ENCODE results near the gene CHST12. TPM values are rescaled to one million over a fixed set of nuclear protein-coding genes. Genes with fewer than 3 reads are reported as not detected.

CHST12 gene
- 1 to 10 TPM; 8.7 to 8.8 TPM for total RNA-seq

DNA sequence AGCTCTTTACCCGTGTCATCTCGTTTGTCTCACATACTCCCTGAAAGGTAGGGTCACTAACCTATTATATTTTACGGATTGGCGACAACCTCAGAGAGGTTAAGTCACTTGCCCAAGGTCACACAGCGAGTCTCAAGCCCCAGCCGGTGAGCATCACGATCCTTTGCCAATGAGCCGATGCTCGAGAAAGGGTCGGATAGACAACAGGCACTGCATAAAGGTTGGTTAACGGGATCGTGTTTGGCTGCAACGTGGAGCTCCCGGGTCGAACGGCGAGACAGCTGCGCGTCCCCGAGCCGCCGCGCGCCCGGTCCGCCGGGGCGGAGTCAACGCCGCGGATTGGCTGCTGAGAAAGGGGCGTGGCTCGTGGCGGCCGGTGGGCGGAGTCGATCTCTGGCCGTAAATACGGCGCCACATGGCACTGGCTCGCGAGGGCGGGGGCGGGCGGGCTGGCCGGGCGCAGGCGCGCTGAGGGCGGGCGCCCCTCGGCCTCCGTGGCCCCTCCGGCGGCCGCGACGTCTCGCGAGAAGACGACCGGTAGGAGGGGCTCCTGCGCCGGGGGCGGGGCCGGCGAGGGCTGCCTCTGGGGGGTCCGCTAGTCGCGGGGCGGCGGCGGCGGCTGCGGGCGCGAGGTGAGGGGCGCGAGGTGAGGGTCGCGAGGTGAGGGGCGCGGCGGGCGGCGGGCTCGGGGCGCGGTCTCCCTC, at the start of gene CHST12:
TSS of gene CHST12 (plus strand) at position 598 of the 704 bp plus-strand sequence. CDS start 29,029 bp downstream, outside the sequence.
- H3K9ac ChIP-seq (ENCODE audit: low read depth in 2 of 2, low read length in 2 of 2): peak within 1 kb of the TSS; percentile 70 to 74
- peak within 1 kb of the TSS; percentile 22 for H3K27ac ChIP-seq
- H3K9me3 ChIP-seq: no peaks in the 10 kb centered on the region
- no peaks in the 10 kb centered on the region for H3K36me3 ChIP-seq
- H3K4me1 ChIP-seq: peaks cover 7% of the 10 kb centered on the region
- no peaks in the 10 kb centered on the region for H3K27me3 ChIP-seq
- peak; percentile 94 for DNase-seq
- intact Hi-C loops (cut with DNase I): no loop called here
- TF ChIP-seq CTCF (IDR thresholded peaks at IDR 0.05): no peak
- peak within 1 kb of the TSS; percentile 87 for H3K4me3 ChIP-seq

GRCh38 chr7:2353936-2354185, 49.5 kb upstream of the CHST12 start:
- Histone ChIP-seq H3K27me3 (no peaks in the 10 kb centered on the region), H3K9ac (ENCODE audit: low read depth in 2 of 2, low read length in 2 of 2) (peak overlapping the region; percentile 73 to 85), H3K36me3 (no peaks in the 10 kb centered on the region), H3K9me3 (no peaks in the 10 kb centered on the region), H3K4me1 (peaks cover 15% of the 10 kb centered on the region), H3K27ac (peak overlapping the region; percentile 92), H3K4me3 (peak overlapping the region; percentile 100)
- no peak for TF ChIP-seq CTCF (IDR thresholded peaks at IDR 0.05)
- intact Hi-C loops (cut with DNase I): loop anchor here (10.0 kb wide), 1 partner anchor 769 kb away; no protein-coding TSS in a partner anchor
- DNase-seq: peak; percentile 91

DNA sequence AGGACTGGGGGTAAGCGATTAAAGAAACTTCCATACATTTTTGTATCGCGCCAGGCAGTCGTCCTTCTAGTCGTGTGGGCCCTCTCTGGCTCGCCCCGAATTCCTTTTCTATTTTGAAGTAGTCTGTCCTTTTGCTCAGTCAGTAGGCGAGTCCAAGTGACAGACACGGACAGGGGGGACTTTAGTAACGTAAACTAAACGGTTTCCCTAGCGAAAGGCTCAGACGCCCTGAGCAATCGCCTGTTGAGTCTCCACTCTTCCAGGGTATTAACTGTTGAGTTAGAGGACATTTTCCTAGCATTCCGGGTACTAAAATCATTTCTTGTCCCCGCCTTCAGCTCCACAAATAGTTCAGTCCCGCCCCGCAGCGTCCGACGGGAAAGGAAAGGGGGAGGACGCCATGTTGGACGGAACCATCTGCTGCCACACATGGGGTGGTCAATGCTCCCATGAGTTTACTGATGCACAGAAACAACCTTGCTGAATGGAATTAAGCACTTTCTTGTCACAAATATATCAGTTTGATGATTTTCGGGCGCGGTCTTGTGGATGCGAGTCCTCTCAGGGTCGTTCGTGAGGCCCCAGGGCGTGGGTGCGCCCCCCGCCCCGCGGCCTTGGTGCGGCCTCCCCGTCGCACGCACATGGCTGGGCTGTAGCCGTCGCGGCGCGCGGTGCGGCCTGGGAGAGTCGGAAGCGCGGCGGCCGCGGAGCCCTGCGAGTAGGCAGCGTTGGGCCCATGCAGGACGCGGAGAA, 49.0 kb upstream of the CHST12 start, which contains the start of gene EIF3B:
TSS of gene EIF3B (plus strand) at position 642 of the 753 bp plus-strand sequence. CDS start at position 737, 95 bp downstream.
- intact Hi-C loops (cut with DNase I): loop anchor here (10.0 kb wide), 1 partner anchor 770 kb away; no protein-coding TSS in a partner anchor
- Histone ChIP-seq H3K4me3 (peak within 1 kb of the TSS; percentile 100), H3K4me1 (peaks cover 15% of the 10 kb centered on the region)

GRCh38 chr7:2354939-2355704, 48.3 kb upstream of the CHST12 start:
- H3K36me3 ChIP-seq: no peaks in the 10 kb centered on the region
- H3K27ac ChIP-seq: peak overlapping the region; percentile 18
- DNase-seq: peak; percentile 30
- H3K4me3 ChIP-seq: peak overlapping the region; percentile 100
- H3K9me3 ChIP-seq: no peaks in the 10 kb centered on the region
- no peak for TF ChIP-seq CTCF (IDR thresholded peaks at IDR 0.05)
- H3K9ac ChIP-seq (ENCODE audit: low read depth in 2 of 2, low read length in 2 of 2): peak overlapping the region; percentile 73 to 88
- intact Hi-C loops (cut with DNase I): loop anchor here (10.0 kb wide), 1 partner anchor 770 kb away; no protein-coding TSS in a partner anchor
- no peaks in the 10 kb centered on the region for H3K27me3 ChIP-seq
- H3K4me1 ChIP-seq: peaks cover 15% of the 10 kb centered on the region

More for the DNA sequence above, 49.0 kb upstream of the CHST12 start, which contains the start of gene EIF3B:
- peak within 1 kb of the TSS; percentile 92 for H3K27ac ChIP-seq
- H3K9ac ChIP-seq (ENCODE audit: low read depth in 2 of 2, low read length in 2 of 2): peak within 1 kb of the TSS; percentile 73 to 88
- DNase-seq: peak; percentile 87
- no peak for TF ChIP-seq CTCF (IDR thresholded peaks at IDR 0.05)
- H3K27me3 ChIP-seq: no peaks in the 10 kb centered on the region
- H3K9me3 ChIP-seq: no peaks in the 10 kb centered on the region
- no peaks in the 10 kb centered on the region for H3K36me3 ChIP-seq

GRCh38 chr7:2355705-2356008, 47.8 kb upstream of the CHST12 start:
- H3K27ac ChIP-seq: peak overlapping the region; percentile 18
- intact Hi-C loops (cut with DNase I): loop anchor here (10.0 kb wide), 1 partner anchor 771 kb away; no protein-coding TSS in a partner anchor
- no peaks in the 10 kb centered on the region for H3K36me3 ChIP-seq
- H3K9ac ChIP-seq (ENCODE audit: low read depth in 2 of 2, low read length in 2 of 2): peak overlapping the region; percentile 73 to 88
- no peak for DNase-seq
- H3K4me3 ChIP-seq: peak overlapping the region; percentile 100
- peaks cover 15% of the 10 kb centered on the region for H3K4me1 ChIP-seq
- H3K9me3 ChIP-seq: no peaks in the 10 kb centered on the region
- no peak for TF ChIP-seq CTCF (IDR thresholded peaks at IDR 0.05)
- no peaks in the 10 kb centered on the region for H3K27me3 ChIP-seq

Measured in colonic mucosa (tissue), 4 donors.